AG08395 (cell line): ENCODE results near the gene ZNF341.
A peak's percentile ranks its signal among the peaks of the same experiment; 100 is the strongest.
"Not testable (repeated sequence)": the region's sequence is repeated elsewhere in the genome, so short reads cannot be mapped to it uniquely, and the experiment has no call there.

ENCODE experiments used
- DNase-seq: peaks from one replicate; pipeline ENCODE4 v3.0.0; 2012; ENCODE audit warnings: mixed read lengths, low spot score

The ZNF341 gene

GRCh38 chr20:33731693-33732165 is at the start of gene ZNF341:
ZNF341 (plus strand) TSS chr20:33731996; CDS start chr20:33732022, 26 bp downstream.
- peak; percentile 88 for DNase-seq

GRCh38 chr20:33684533-33685327 is 47.1 kb upstream of the ZNF341 start:
- DNase-seq = no peak

- peak; percentile 41 for DNase-seq
Observed at GRCh38 chr20:33685328-33686099, 46.3 kb upstream of the ZNF341 start.

GRCh38 chr20:33686100-33686983 is 45.5 kb upstream of the ZNF341 start, which contains the start of gene E2F1:
E2F1 (minus strand) TSS chr20:33686385; CDS start chr20:33686264, 121 bp downstream.
- peak; percentile 99 for DNase-seq

- DNase-seq = no peak
Observed at GRCh38 chr20:33686984-33687366, 44.8 kb upstream of the ZNF341 start.

GRCh38 chr20:33687370-33687915 is 44.4 kb upstream of the ZNF341 start:
- no peak for DNase-seq

- DNase-seq = no peak
Observed at GRCh38 chr20:33687993-33688937, 43.5 kb upstream of the ZNF341 start.

GRCh38 chr20:33688938-33689424 is 42.8 kb upstream of the ZNF341 start:
- DNase-seq = no peak

GRCh38 chr20:33689493-33689892 is 42.3 kb upstream of the ZNF341 start:
- DNase-seq = no peak

- no peak for DNase-seq
Observed at GRCh38 chr20:33689973-33690372, 41.8 kb upstream of the ZNF341 start.

- DNase-seq = no peak
Observed at GRCh38 chr20:33693289-33693688, 38.5 kb upstream of the ZNF341 start.

- no peak for DNase-seq
Observed at GRCh38 chr20:33693741-33694638, 37.8 kb upstream of the ZNF341 start.

GRCh38 chr20:33694639-33695012 is 37.2 kb upstream of the ZNF341 start:
- no peak for DNase-seq

- DNase-seq = no peak
Observed at GRCh38 chr20:33696448-33696847, 35.3 kb upstream of the ZNF341 start.

- DNase-seq = peak; percentile 82
Observed at GRCh38 chr20:33697129-33697528, 34.7 kb upstream of the ZNF341 start.

- DNase-seq = not testable (repeated sequence)
Observed at GRCh38 chr20:33698966-33699365, 32.8 kb upstream of the ZNF341 start.

- not testable (repeated sequence) for DNase-seq
Observed at GRCh38 chr20:33700696-33701441, 30.9 kb upstream of the ZNF341 start.

- DNase-seq = no peak
Observed at GRCh38 chr20:33701629-33702450, 30.0 kb upstream of the ZNF341 start.
